ENCODE measurements around the gene CBX6. TPM values are rescaled to one million over a fixed set of nuclear protein-coding genes. Genes with fewer than 3 reads are reported as not detected.

Gene CBX6
- total and polyA plus RNA-seq, 9 of the 15 experiments (the other 6 are each of a cell fraction or from before 2014, with no cell fraction given), result 0.75 to 31.6 (median 8.0) TPM

DNA sequence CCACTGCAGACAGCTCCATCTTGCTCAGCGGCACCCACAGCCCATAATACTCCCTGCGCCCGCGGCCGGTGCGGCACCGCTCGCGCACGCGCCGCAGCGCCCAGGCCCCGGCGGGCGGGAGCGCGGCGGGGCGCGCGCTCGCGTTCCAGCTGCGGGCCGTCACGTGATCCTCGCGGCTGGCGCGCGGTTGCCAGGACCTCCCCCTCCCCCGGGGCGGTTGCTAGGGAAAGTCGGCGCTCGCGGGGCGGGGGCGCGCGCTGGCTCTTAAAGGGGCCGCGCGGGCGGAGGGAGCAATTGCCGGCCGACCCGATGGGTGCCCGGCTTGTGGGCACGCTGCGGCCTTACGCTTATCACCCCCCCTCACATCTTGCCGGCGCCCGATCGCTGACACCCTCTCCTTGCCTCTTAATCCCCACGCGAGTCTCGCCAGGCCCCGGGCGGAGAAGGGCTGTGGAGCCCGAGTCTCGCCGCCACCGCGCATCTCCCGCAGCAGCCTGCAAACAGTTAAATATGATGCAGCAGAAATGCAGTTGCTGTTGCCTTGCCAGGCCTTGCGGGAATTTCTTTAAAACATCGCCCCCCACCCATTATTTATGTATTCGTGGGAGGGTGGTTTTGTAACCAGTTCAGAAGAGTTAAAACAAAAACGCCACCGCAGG, at the start of gene CBX6 (continued):
- TF ChIP-seq, protein P1, sequence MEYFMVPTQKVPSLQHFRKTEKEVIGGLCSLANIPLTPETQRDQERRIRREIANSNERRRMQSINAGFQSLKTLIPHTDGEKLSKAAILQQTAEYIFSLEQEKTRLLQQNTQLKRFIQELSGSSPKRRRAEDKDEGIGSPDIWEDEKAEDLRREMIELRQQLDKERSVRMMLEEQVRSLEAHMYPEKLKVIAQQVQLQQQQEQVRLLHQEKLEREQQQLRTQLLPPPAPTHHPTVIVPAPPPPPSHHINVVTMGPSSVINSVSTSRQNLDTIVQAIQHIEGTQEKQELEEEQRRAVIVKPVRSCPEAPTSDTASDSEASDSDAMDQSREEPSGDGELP (CRISPR knock-in tag; IDR thresholded peaks at IDR 0.05; ENCODE audit: borderline replicate concordance), result peak; percentile 88
- TF ChIP-seq MXI1 (IDR thresholded peaks at IDR 0.05; ENCODE audit: low read depth, low read length), result no peak
- TF ChIP-seq FIP1L1 (IDR thresholded peaks at IDR 0.05; ENCODE audit: low read depth, low read length, poor library complexity, severe bottlenecking), result no peak
- no peak for TF ChIP-seq ETV6 (IDR thresholded peaks at IDR 0.05; ENCODE audit: borderline replicate concordance in 1 of 2, low read depth in 2 of 2, low read length in 1 of 2)
- TF ChIP-seq ETV6 (CRISPR knock-in tag; IDR thresholded peaks at IDR 0.05; ENCODE audit: borderline replicate concordance), result no peak
- TF ChIP-seq LEF1 (IDR thresholded peaks at IDR 0.05), result peak; percentile 24; the same call in 1 of the 2 replicates
- peak; percentile 39; the same call in 1 of the 2 replicates for TF ChIP-seq ATF7 (IDR thresholded peaks at IDR 0.05)
- no peak for TF ChIP-seq ZNF785 (CRISPR knock-in tag; IDR thresholded peaks at IDR 0.05)
- no peak for TF ChIP-seq ZKSCAN3 (CRISPR knock-in tag; IDR thresholded peaks at IDR 0.05)
- TF ChIP-seq, protein P2, sequence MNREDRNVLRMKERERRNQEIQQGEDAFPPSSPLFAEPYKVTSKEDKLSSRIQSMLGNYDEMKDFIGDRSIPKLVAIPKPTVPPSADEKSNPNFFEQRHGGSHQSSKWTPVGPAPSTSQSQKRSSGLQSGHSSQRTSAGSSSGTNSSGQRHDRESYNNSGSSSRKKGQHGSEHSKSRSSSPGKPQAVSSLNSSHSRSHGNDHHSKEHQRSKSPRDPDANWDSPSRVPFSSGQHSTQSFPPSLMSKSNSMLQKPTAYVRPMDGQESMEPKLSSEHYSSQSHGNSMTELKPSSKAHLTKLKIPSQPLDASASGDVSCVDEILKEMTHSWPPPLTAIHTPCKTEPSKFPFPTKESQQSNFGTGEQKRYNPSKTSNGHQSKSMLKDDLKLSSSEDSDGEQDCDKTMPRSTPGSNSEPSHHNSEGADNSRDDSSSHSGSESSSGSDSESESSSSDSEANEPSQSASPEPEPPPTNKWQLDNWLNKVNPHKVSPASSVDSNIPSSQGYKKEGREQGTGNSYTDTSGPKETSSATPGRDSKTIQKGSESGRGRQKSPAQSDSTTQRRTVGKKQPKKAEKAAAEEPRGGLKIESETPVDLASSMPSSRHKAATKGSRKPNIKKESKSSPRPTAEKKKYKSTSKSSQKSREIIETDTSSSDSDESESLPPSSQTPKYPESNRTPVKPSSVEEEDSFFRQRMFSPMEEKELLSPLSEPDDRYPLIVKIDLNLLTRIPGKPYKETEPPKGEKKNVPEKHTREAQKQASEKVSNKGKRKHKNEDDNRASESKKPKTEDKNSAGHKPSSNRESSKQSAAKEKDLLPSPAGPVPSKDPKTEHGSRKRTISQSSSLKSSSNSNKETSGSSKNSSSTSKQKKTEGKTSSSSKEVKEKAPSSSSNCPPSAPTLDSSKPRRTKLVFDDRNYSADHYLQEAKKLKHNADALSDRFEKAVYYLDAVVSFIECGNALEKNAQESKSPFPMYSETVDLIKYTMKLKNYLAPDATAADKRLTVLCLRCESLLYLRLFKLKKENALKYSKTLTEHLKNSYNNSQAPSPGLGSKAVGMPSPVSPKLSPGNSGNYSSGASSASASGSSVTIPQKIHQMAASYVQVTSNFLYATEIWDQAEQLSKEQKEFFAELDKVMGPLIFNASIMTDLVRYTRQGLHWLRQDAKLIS (CRISPR knock-in tag; IDR thresholded peaks at IDR 0.05), result no peak
- no peak for TF ChIP-seq RREB1 (CRISPR knock-in tag; IDR thresholded peaks at IDR 0.05)
- TF ChIP-seq EP300 (IDR thresholded peaks at IDR 0.05; ENCODE audit: low read length), result no peak
- no peak for TF ChIP-seq KAT8 (IDR thresholded peaks at IDR 0.05; ENCODE audit: low read depth)
- TF ChIP-seq NCOA4 (IDR thresholded peaks at IDR 0.05; ENCODE audit: partially characterized antibody), result no peak
- TF ChIP-seq GATAD2A (IDR thresholded peaks at IDR 0.05), result no peak
- TF ChIP-seq, protein P3, sequence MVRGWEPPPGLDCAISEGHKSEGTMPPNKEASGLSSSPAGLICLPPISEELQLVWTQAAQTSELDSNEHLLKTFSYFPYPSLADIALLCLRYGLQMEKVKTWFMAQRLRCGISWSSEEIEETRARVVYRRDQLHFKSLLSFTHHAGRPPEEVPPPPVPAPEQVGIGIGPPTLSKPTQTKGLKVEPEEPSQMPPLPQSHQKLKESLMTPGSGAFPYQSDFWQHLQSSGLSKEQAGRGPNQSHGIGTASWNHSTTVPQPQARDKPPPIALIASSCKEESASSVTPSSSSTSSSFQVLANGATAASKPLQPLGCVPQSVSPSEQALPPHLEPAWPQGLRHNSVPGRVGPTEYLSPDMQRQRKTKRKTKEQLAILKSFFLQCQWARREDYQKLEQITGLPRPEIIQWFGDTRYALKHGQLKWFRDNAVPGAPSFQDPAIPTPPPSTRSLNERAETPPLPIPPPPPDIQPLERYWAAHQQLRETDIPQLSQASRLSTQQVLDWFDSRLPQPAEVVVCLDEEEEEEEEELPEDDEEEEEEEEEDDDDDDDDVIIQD (CRISPR knock-in tag; IDR thresholded peaks at IDR 0.05), result no peak
- TF ChIP-seq ZNF347 (CRISPR knock-in tag; IDR thresholded peaks at IDR 0.05; ENCODE audit: low read depth), result no peak

Measured in K562 (cell line).